HepG2 (cell line): ENCODE data around the gene IFNA2. TPM values are rescaled to one million over a fixed set of nuclear protein-coding genes. Genes with fewer than 3 reads are reported as not detected.

Experiments used
- AKNA ChIP-seq: sonication (generic); formaldehyde crosslinking; IDR thresholded peaks from 2 replicates; pipeline ENCODE4 v1.4.0; 2020; ENCODE audit warnings: missing genetic modification reagents, borderline replicate concordance
- ARNTL ChIP-seq: sonication (generic); formaldehyde crosslinking; IDR thresholded peaks from 2 replicates; pipeline ENCODE4 v1.4.0; 2020; ENCODE audit warnings: mild to moderate bottlenecking, missing genetic modification reagents
- BORCS8-MEF2B ChIP-seq: sonication (generic); formaldehyde crosslinking; IDR thresholded peaks from 2 replicates; pipeline ENCODE4 v1.8.0; 2022; ENCODE audit warnings: mild to moderate bottlenecking, missing genetic modification reagents
- CTCF ChIP-seq: sonication (generic); formaldehyde crosslinking; IDR thresholded peaks from 2 replicates; pipeline ENCODE4 v1.5.0; 2020; ENCODE audit warnings: mild to moderate bottlenecking, missing genetic modification reagents, moderate library complexity
- GATA4 ChIP-seq: sonication (generic); IDR thresholded peaks from 2 replicates; pipeline ENCODE4 v1.6.1; 2016; ENCODE audit warnings: antibody characterized with exemption, low read depth, borderline replicate concordance
- HMGXB4 ChIP-seq, 2 experiments: sonication (generic) in 1 of 2; formaldehyde crosslinking in 1 of 2; IDR thresholded peaks; 2 replicates each; pipeline versions ENCODE4 v1.4.0 to v1.6.1; 2018 to 2020; ENCODE audit warnings: missing genetic modification reagents in 2 of 2, borderline replicate concordance in 1 of 2, low read depth in 1 of 2, mild to moderate bottlenecking in 1 of 2, missing biosample characterization in 1 of 2
- PREB ChIP-seq: sonication (generic); formaldehyde crosslinking; IDR thresholded peaks from 2 replicates; pipeline ENCODE4 v1.4.0; 2020; ENCODE audit warnings: missing genetic modification reagents
- SMAD9 ChIP-seq: sonication (generic); formaldehyde crosslinking; IDR thresholded peaks from 2 replicates; pipeline ENCODE4 v1.5.1; 2020; ENCODE audit warnings: mild to moderate bottlenecking, missing genetic modification reagents
- TAF1 ChIP-seq: sonication (generic); formaldehyde crosslinking; IDR thresholded peaks from 2 replicates; pipeline ENCODE4 v1.4.0; 2020; ENCODE audit warnings: missing genetic modification reagents
- TEAD3 ChIP-seq: optimal IDR thresholded peaks from 2 replicates; pipeline ENCODE3; 2016; ENCODE audit warnings: borderline replicate concordance
- THAP11 ChIP-seq: IDR thresholded peaks from 2 replicates; pipeline ENCODE4 v1.6.1; 2016; ENCODE audit warnings: missing biosample characterization, missing genetic modification reagents
- ZBTB1 ChIP-seq: sonication (generic); formaldehyde crosslinking; IDR thresholded peaks from 2 replicates; pipeline ENCODE4 v1.4.0; 2020; ENCODE audit warnings: missing genetic modification reagents, borderline replicate concordance
- ZNF343 ChIP-seq: sonication (generic); formaldehyde crosslinking; IDR thresholded peaks from 2 replicates; pipeline ENCODE4 v1.4.0; 2020; ENCODE audit warnings: mild to moderate bottlenecking, missing genetic modification reagents
- ZNF354B ChIP-seq: sonication (generic); formaldehyde crosslinking; IDR thresholded peaks from 2 replicates; pipeline ENCODE4 v1.8.0; 2022; ENCODE audit warnings: mild to moderate bottlenecking, missing genetic modification reagents
- ZNF512 ChIP-seq: sonication (generic); formaldehyde crosslinking; IDR thresholded peaks from 2 replicates; pipeline ENCODE4 v1.4.0; 2020; ENCODE audit warnings: mild to moderate bottlenecking, missing genetic modification reagents
- ZSCAN25 ChIP-seq: sonication (generic); formaldehyde crosslinking; IDR thresholded peaks from 2 replicates; pipeline ENCODE4 v1.8.0; 2022; ENCODE audit warnings: mild to moderate bottlenecking, missing genetic modification reagents
- polyA plus RNA-seq, 8 experiments: library from polyadenylated mRNA; depleted of rRNA in 3 of 8; stranded (reverse) in 7 of 8; unstranded in 1 of 8; fragments of >200 nt; fragmentation: Illumina TruSeq in 4 of 8; extraction: Trizol in 4 of 8; gene quantifications; 2 replicates each; pipeline versions ENCODE4 v1.2.1 to v1.2.3, GENCODE V29; 2011 to 2016; ENCODE audit warnings: low read depth in 4 of 8, missing spikeins in 1 of 8, mixed read lengths in 1 of 8; ENCODE audit not compliant: insufficient read depth in 1 of 8
- total RNA-seq, 5 experiments: library from RNA; depleted of rRNA; stranded (reverse); fragments of >200 nt; fragmentation: Illumina TruSeq; extraction: Trizol; gene quantifications; 2 replicates each; pipeline ENCODE4 v1.2.3, GENCODE V29; 2016; ENCODE audit warnings: low read depth in 1 of 5

Gene IFNA2
- total and polyA plus RNA-seq, 2 of the 13 experiments (the other 11 are each of a cell fraction or from before 2014, with no cell fraction given): not detected

GRCh38 chr9:21334701-21335632, 50.2 kb downstream of the IFNA2 start, which contains the start of gene KLHL9 (continued):
- TF ChIP-seq HMGXB4 (CRISPR knock-in tag; IDR thresholded peaks at IDR 0.05; ENCODE audit: borderline replicate concordance in 1 of 2, low read depth in 1 of 2): peak; percentile 92 to 96; a peak in 3 of 4 replicates
- TF ChIP-seq ZSCAN25 (CRISPR knock-in tag): peak; percentile 76; the same call in 1 of the 2 replicates
- no peak for TF ChIP-seq ARNTL (CRISPR knock-in tag)
- TF ChIP-seq TAF1: peak; percentile 86
- peak; percentile 18; the same call in 1 of the 2 replicates for TF ChIP-seq CTCF (CRISPR knock-in tag)
- TF ChIP-seq ZNF354B: no peak
- TF ChIP-seq PREB (CRISPR knock-in tag): no peak
- TF ChIP-seq THAP11: peak; percentile 69; the same call in 1 of the 2 replicates
- TF ChIP-seq TEAD3 (CRISPR knock-in tag): no peak
- peak; percentile 67; the same call in 1 of the 2 replicates for TF ChIP-seq AKNA
- TF ChIP-seq GATA4: no peak
- peak; percentile 60; the same call in 1 of the 2 replicates for TF ChIP-seq BORCS8-MEF2B (CRISPR knock-in tag)
- no peak for TF ChIP-seq ZNF512 (CRISPR knock-in tag)
- TF ChIP-seq SMAD9 (CRISPR knock-in tag): peak; percentile 28; the same call in 1 of the 2 replicates
- TF ChIP-seq ZNF343: peak; percentile 34; the same call in 1 of the 2 replicates
- TF ChIP-seq ZBTB1 (CRISPR knock-in tag): no peak
